Keratinocyte (primary cell): ENCODE measurements around the gene PTPN14. TPM values are rescaled to one million over a fixed set of nuclear protein-coding genes. Genes with fewer than 3 reads are reported as not detected.

Source experiments
- DNase-seq: peaks from one replicate; pipeline ENCODE4 v3.0.0-alpha.2; 2011; ENCODE audit warnings: low read depth, missing footprints, low spot score
- FAIRE-seq: peaks from 2 replicates; lab custom pipeline; 2011; peaks lifted over from hg19 to GRCh38; lab: Jason Lieb, UNC
- H2AFZ ChIP-seq: 2 replicates; pipeline ENCODE4 v1.6.0; 2012; ENCODE audit warnings: low read length, control low read depth, inconsistent platforms; ENCODE audit not compliant: control insufficient read depth
- H3K27ac ChIP-seq: 2 replicates; pipeline ENCODE4 v1.5.1; 2011; ENCODE audit warnings: low read length; ENCODE audit not compliant: control insufficient read depth, insufficient read depth
- H3K27me3 ChIP-seq: 3 replicates; pipeline ENCODE4 v1.6.0; 2011; ENCODE audit warnings: low read length; ENCODE audit not compliant: control insufficient read depth, insufficient read depth; ENCODE audit errors: extremely low read depth
- H3K36me3 ChIP-seq, 2 experiments: 2 replicates in 1 of 2; 3 replicates in 1 of 2; pipeline ENCODE4 v1.5.1; 2011; ENCODE audit warnings: low read length in 2 of 2, mild to moderate bottlenecking in 1 of 2; ENCODE audit not compliant: control insufficient read depth in 2 of 2, insufficient read depth in 2 of 2; ENCODE audit errors: extremely low read depth in 1 of 2
- H3K4me1 ChIP-seq: 3 replicates; pipeline ENCODE4 v1.5.1; 2011; ENCODE audit warnings: low read length; ENCODE audit not compliant: control insufficient read depth, insufficient read depth; ENCODE audit errors: extremely low read depth
- H3K4me2 ChIP-seq: 3 replicates; pipeline ENCODE4 v1.6.0; 2011; ENCODE audit warnings: low read depth, low read length; ENCODE audit not compliant: control insufficient read depth, insufficient read depth; ENCODE audit errors: extremely low read depth
- H3K4me3 ChIP-seq, 3 experiments: fragments of 200-600 bp in 1 of 3; sonication (generic) in 1 of 3; 2 replicates in 2 of 3; 3 replicates in 1 of 3; pipeline ENCODE4 v1.5.1; 2011 to 2016; ENCODE audit warnings: low read length in 3 of 3, mild to moderate bottlenecking in 3 of 3, control low read depth in 2 of 3, inconsistent platforms in 1 of 3, low read depth in 1 of 3, mixed read lengths in 1 of 3, mixed run types in 1 of 3, moderate library complexity in 1 of 3; ENCODE audit not compliant: control insufficient read depth in 2 of 3, insufficient read depth in 2 of 3; ENCODE audit errors: extremely low read depth in 1 of 3
- H3K79me2 ChIP-seq: 2 replicates; pipeline ENCODE4 v1.6.0; 2012; ENCODE audit warnings: low read length; ENCODE audit not compliant: control insufficient read depth, insufficient read depth
- H3K9ac ChIP-seq: 3 replicates; pipeline ENCODE4 v1.6.0; 2011; ENCODE audit warnings: low read length; ENCODE audit not compliant: control insufficient read depth, insufficient read depth; ENCODE audit errors: extremely low read depth
- H3K9me1 ChIP-seq: 3 replicates; pipeline ENCODE4 v1.6.0; 2011; ENCODE audit warnings: low read length; ENCODE audit not compliant: control insufficient read depth, insufficient read depth; ENCODE audit errors: extremely low read depth
- H3K9me3 ChIP-seq: 2 replicates; pipeline ENCODE4 v1.5.1; 2012; ENCODE audit warnings: low read depth, low read length; ENCODE audit not compliant: control insufficient read depth
- H4K20me1 ChIP-seq: 3 replicates; pipeline ENCODE4 v1.6.0; 2011; ENCODE audit warnings: low read length; ENCODE audit not compliant: control insufficient read depth, insufficient read depth; ENCODE audit errors: extremely low read depth
- EZH2 ChIP-seq: IDR thresholded peaks from one replicate; pipeline ENCODE4 v1.6.1; 2012; ENCODE audit warnings: inconsistent platforms, mild to moderate bottlenecking, low read length, moderate library complexity
- dilution Hi-C: fragments of 300-500 bp; cut with MboI; formaldehyde crosslinking; loops from one replicate; pipeline ENCODE4 v1.7.0; 2020; ENCODE audit warnings: low sequenced_read_pairs; ENCODE audit not compliant: extremely low pct_ligation_motif_present
- polyA plus RNA-seq, 5 experiments: library from polyadenylated mRNA; depleted of rRNA in 3 of 5; stranded (reverse) in 3 of 5; stranded (forward) in 1 of 5; unstranded in 1 of 5; fragments of >200 nt; gene quantifications; 1 replicate in 1 of 5; 2 replicates in 3 of 5; 3 replicates in 1 of 5; pipeline versions ENCODE4 v1.2.1 to v1.2.3, GENCODE V29; 2011 to 2012; ENCODE audit warnings: missing spikeins in 2 of 5, low read depth in 1 of 5, low replicate concordance in 1 of 5
- TF ChIP-seq, protein P1 (sequence below), 3 experiments: IDR thresholded peaks in 1 of 3; conservative IDR thresholded peaks in 1 of 3; optimal IDR thresholded peaks in 1 of 3; 2 replicates in 2 of 3; 3 replicates in 1 of 3; pipeline versions ENCODE3 to v1.5.1; 2011; ENCODE audit warnings: low read length in 3 of 3, mild to moderate bottlenecking in 3 of 3, moderate library complexity in 2 of 3, control low read depth in 1 of 3, inconsistent platforms in 1 of 3; ENCODE audit not compliant: insufficient read depth in 2 of 3; ENCODE audit errors: extremely low read depth in 1 of 3

PTPN14 gene
- polyA plus RNA-seq, 1 donor (not counting 4 experiments of a cell fraction or from before 2014, with no cell fraction given), result 29.9 TPM

- Histone ChIP-seq H3K9ac (no peak overlapping the region), H3K27ac (peak overlapping the region; percentile 15)
- no peak for FAIRE-seq
Measured at GRCh38 chr1:214460304-214460916, 91.0 kb downstream of the PTPN14 start.

GRCh38 chr1:214459895-214460294 lies 91.5 kb downstream of the PTPN14 start:
- Histone ChIP-seq H3K79me2 (peaks cover 93% of the 10 kb centered on the region), H2AFZ (no peak overlapping the region), H3K36me3 (peaks cover 13 to 31% of the 10 kb centered on the region in 2 experiments), H3K9ac (no peak overlapping the region), H4K20me1 (no peaks in the 10 kb centered on the region), H3K4me1 (peaks cover 54% of the 10 kb centered on the region), H3K27me3 (no peaks in the 10 kb centered on the region), H3K4me3 (no peak overlapping the region), H3K27ac (peak overlapping the region; percentile 15), H3K9me3 (no peaks in the 10 kb centered on the region), H3K4me2 (no peak overlapping the region), H3K9me1 (peaks cover 3% of the 10 kb centered on the region)
- DNase-seq (no peak), FAIRE-seq (peak; percentile 59)
- TF ChIP-seq, protein P1, sequence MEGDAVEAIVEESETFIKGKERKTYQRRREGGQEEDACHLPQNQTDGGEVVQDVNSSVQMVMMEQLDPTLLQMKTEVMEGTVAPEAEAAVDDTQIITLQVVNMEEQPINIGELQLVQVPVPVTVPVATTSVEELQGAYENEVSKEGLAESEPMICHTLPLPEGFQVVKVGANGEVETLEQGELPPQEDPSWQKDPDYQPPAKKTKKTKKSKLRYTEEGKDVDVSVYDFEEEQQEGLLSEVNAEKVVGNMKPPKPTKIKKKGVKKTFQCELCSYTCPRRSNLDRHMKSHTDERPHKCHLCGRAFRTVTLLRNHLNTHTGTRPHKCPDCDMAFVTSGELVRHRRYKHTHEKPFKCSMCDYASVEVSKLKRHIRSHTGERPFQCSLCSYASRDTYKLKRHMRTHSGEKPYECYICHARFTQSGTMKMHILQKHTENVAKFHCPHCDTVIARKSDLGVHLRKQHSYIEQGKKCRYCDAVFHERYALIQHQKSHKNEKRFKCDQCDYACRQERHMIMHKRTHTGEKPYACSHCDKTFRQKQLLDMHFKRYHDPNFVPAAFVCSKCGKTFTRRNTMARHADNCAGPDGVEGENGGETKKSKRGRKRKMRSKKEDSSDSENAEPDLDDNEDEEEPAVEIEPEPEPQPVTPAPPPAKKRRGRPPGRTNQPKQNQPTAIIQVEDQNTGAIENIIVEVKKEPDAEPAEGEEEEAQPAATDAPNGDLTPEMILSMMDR (optimal IDR thresholded peaks at IDR 0.05 in 1 of 3, IDR thresholded peaks at IDR 0.05 in 1 of 3, conservative IDR thresholded peaks at IDR 0.05 in 1 of 3; ENCODE audit: extremely low read depth in 1 of 3, insufficient read depth in 2 of 3, low read length in 3 of 3), result no peak
- no peak for TF ChIP-seq EZH2
- dilution Hi-C loops, result no loop called here

More at GRCh38 chr1:214460304-214460916, 91.0 kb downstream of the PTPN14 start:
- Histone ChIP-seq H3K4me3 (no peak overlapping the region), H3K79me2 (peaks cover 93% of the 10 kb centered on the region), H3K27me3 (no peaks in the 10 kb centered on the region), H4K20me1 (no peaks in the 10 kb centered on the region), H3K9me3 (no peaks in the 10 kb centered on the region), H2AFZ (no peak overlapping the region), H3K4me2 (no peak overlapping the region), H3K9me1 (peaks cover 3% of the 10 kb centered on the region), H3K36me3 (peaks cover 13 to 34% of the 10 kb centered on the region in 2 experiments), H3K4me1 (peaks cover 49% of the 10 kb centered on the region)
- dilution Hi-C loops, result no loop called here
- TF ChIP-seq, protein P1 (optimal IDR thresholded peaks at IDR 0.05 in 1 of 3, IDR thresholded peaks at IDR 0.05 in 1 of 3, conservative IDR thresholded peaks at IDR 0.05 in 1 of 3; ENCODE audit: extremely low read depth in 1 of 3, insufficient read depth in 2 of 3, low read length in 3 of 3), result no peak
- no peak for TF ChIP-seq EZH2
- no peak for DNase-seq
